IPS-11a (cell line): Measurements from ENCODE around the gene FOXI3.
"Not testable (repeated sequence)": the region's sequence is repeated elsewhere in the genome, so short reads cannot be mapped to it uniquely, and the experiment has no call there.

Source experiments
- H3K4me3 ChIP-seq: one replicate; pipeline ENCODE4 v1.5.1; 2013; ENCODE audit warnings: low read depth, low read length, control low read depth

Gene FOXI3

GRCh38 chr2:88442473-88442872, 10.0 kb downstream of the FOXI3 start:
- H3K4me3 ChIP-seq: no peak overlapping the region

- H3K4me3 ChIP-seq: no peak overlapping the region
Measured at GRCh38 chr2:88442061-88442460, 10.4 kb downstream of the FOXI3 start.

- H3K4me3 ChIP-seq: no peak overlapping the region
Measured at GRCh38 chr2:88437010-88437409, 15.5 kb downstream of the FOXI3 start.

- H3K4me3 ChIP-seq: no peak overlapping the region
Measured at GRCh38 chr2:88429929-88430328, 22.6 kb downstream of the FOXI3 start.

GRCh38 chr2:88423733-88424132, 28.8 kb downstream of the FOXI3 start:
- no peak overlapping the region for H3K4me3 ChIP-seq

- H3K4me3 ChIP-seq: not testable (repeated sequence)
Measured at GRCh38 chr2:88419051-88419450, 33.4 kb downstream of the FOXI3 start.

GRCh38 chr2:88416016-88416663, 36.4 kb downstream of the FOXI3 start:
- H3K4me3 ChIP-seq: no peak overlapping the region

- not testable (repeated sequence) for H3K4me3 ChIP-seq
Measured at GRCh38 chr2:88408870-88409269, 43.6 kb downstream of the FOXI3 start.

GRCh38 chr2:88400037-88400767, 52.3 kb downstream of the FOXI3 start:
- no peak overlapping the region for H3K4me3 ChIP-seq

- H3K4me3 ChIP-seq: no peak overlapping the region
Measured at GRCh38 chr2:88398180-88398579, 54.3 kb downstream of the FOXI3 start.
